GM10248 (cell line): Measurements from ENCODE around the gene NTHL1.

Source experiments
- CTCF ChIA-PET: fragments of 300-600 bp; sonication (Branson Sonifier 250); formaldehyde crosslinking; extraction: SDS; loops from one replicate; lab custom pipeline; 2021; ENCODE audit warnings: antibody characterized with exemption; lab: Yijun Ruan, JAX
- POLR2A ChIA-PET: fragments of 350-650 bp; sonication (Branson Sonifier 250); formaldehyde crosslinking; extraction: SDS; loops from one replicate; lab custom pipeline; 2020; ENCODE audit warnings: antibody characterized with exemption; lab: Yijun Ruan, JAX
- DNase-seq: peaks from one replicate; pipeline ENCODE4 v3.0.0; 2012; ENCODE audit errors: extremely low spot score
- TF ChIP-seq, protein P1 (sequence below): IDR thresholded peaks from 2 replicates; pipeline ENCODE4 v1.5.1; 2012; ENCODE audit warnings: mild to moderate bottlenecking, low read depth; ENCODE audit errors: extremely low read depth, missing control alignments, control extremely low read depth

The NTHL1 gene

DNA sequence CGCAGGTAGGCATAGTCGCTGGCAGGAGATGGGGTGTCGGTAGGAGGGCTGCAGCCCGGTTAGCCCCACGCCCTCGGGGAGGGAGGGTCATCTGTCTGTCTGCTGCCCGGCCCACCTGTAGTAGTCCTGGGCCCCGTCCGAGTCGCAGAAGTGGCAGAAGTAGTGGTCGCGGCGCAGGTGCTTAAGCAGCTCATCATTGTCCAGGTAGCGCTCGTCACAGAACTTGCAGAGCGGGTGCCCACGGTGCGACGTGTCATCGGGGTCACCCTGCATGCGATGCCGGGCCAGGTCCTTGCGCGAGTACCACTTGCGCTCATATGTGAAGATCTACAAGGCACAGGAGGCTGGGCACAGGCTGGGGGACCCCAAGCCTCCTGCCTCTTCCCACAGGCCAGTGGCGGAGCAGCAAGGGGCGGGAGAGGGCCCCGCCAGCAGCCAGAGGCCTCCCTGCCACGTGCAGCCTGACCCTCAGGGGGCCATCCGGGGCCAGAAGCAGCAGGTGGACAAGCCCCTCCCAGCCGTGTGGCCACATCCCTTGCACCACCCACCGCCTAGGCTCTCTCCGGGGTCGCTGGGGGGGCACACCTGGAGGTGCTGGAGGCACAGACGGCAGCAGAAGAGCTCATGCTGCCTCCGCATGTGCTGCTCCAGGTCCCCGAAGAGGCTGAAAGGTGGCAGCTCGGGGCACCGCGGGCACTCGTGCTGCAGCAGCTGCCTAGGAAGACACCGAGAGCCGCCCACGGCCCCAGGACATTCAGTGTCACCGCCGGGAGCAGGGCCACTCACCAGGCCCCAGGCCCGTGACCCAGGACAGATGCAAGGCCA is 45.0 kb downstream of the NTHL1 start:
- CTCF ChIA-PET: interaction anchor here (1.0 to 6.2 kb wide), 20 partner anchors 10 to 250 kb away, joined by 3 to 63 read pairs (median 8); partner anchors contain the start of genes ECI1, GFER, NOXO1 and PKD1
- TF ChIP-seq, protein P1, sequence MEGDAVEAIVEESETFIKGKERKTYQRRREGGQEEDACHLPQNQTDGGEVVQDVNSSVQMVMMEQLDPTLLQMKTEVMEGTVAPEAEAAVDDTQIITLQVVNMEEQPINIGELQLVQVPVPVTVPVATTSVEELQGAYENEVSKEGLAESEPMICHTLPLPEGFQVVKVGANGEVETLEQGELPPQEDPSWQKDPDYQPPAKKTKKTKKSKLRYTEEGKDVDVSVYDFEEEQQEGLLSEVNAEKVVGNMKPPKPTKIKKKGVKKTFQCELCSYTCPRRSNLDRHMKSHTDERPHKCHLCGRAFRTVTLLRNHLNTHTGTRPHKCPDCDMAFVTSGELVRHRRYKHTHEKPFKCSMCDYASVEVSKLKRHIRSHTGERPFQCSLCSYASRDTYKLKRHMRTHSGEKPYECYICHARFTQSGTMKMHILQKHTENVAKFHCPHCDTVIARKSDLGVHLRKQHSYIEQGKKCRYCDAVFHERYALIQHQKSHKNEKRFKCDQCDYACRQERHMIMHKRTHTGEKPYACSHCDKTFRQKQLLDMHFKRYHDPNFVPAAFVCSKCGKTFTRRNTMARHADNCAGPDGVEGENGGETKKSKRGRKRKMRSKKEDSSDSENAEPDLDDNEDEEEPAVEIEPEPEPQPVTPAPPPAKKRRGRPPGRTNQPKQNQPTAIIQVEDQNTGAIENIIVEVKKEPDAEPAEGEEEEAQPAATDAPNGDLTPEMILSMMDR: no peak
- POLR2A ChIA-PET: interaction anchor here (1.8 to 3.2 kb wide), 2 partner anchors 152 to 153 kb away, joined by 8 to 12 read pairs; partner anchors contain the start of gene TRAF7
- DNase-seq: no peak

DNA sequence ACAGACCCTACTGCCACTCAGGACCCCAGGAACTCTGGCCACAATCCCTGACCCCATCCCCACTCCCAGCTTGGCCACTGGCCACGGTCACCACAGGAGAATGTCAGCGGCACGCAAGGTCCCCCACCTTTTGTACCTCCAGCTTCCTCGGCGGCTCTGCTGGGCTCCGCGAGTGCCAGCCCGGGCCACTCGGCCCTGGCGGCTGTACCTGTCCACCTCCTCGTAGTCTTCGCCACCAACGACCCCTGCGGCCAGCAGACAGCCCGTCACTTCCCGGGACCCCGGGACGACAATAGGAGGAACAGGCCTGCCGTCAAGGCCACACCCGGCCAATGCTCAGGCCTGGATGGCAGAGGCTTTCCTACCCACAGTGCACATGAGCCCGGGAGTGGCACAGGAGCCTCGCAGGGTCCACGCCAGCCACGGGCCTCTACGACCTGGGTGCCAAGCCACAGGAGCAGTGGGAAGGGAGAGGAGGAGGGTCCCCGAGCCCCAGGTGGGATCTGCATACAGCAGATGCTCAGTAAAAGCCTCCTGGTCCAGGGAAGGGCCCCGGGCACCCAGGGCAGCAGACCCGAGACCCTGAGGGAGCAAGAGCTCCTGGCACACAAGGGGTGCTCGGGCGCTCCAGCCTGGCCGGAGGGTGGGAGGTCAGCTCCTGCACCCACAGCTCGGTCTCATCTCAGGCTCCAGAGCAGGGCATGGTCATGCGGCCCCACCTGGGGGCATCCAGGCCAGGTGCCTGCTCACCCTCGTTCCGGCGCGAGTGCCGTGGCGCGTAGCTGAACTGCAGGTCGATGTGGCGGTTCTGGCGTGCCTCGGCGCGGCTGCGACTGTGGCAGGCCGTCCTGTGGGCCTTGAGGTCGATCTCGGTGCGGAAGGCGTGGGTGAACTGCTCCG is 45.9 kb downstream of the NTHL1 start:
- ChIA-PET POLR2A (interaction anchor here (3.2 kb wide), 1 partner anchor 153 kb away, joined by 8 read pairs; the partner anchor contains the start of gene TRAF7), CTCF (interaction anchor here (1.3 to 6.2 kb wide), 7 partner anchors 9 to 151 kb away, joined by 3 to 63 read pairs (median 18); partner anchors contain the start of genes SYNGR3 and TRAF7)
- DNase-seq: no peak
- TF ChIP-seq, protein P1: no peak

DNA sequence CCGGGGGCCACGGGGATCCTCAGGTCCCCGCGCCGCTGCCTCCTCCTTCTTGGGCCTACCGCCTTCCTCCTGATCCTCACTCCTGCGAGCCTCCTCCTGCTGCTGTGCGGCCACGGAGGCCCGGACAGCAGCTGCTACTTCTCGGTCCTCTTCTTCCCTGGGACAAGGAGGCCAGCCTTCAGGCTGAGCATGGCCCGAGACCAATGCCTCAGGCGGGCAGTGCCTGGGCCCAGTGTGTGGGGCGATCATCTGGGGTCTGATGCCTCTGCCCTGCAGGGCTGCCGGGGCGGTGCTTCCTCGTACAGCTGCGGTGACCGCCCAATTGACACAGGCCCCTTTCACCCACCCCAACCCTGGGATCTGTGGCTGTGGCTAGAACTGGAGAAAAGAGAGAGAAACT is 46.6 kb downstream of the NTHL1 start:
- POLR2A ChIA-PET: interaction anchor here (3.2 kb wide), 1 partner anchor 154 kb away, joined by 8 read pairs; the partner anchor contains the start of gene TRAF7
- no peak for DNase-seq
- TF ChIP-seq, protein P1: no peak
- CTCF ChIA-PET: interaction anchor here (1.3 to 6.2 kb wide), 3 partner anchors 8 to 140 kb away, joined by 3 to 63 read pairs (median 55); partner anchors contain the start of gene SYNGR3

DNA sequence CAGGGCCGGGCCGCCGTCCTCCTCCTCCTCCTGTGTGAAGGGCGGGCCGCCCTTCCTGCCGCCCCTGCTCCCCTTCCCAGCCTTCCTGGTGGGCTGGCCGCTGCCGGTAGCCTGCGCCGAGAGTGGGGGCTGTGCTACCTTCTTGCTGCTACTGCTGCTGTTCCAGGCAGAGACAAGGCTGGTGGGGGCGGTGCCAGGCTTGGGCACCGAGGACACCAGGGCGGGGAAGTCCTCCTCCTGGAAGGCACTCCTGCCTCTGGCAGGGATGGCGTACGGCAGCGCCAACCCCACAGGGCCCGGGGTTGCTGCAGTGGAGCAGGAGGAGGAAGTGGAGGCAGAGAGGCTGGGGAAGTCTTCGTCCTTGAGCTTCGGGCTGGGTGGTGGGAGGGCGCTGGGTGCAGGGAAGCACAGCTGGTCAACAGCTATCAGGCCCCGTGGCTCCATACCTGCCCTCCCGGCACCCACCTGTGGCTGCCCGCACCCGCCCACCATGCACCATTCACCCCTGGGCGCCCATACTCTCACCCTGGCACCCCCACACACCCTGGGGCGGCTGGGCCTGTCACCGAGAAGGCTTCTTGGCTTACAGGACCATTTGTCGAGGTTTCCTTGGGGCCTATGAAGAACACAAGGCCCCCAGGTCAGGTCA is 47.6 kb downstream of the NTHL1 start:
- CTCF ChIA-PET: interaction anchor here (6.2 kb wide), 1 partner anchor 7 kb away, joined by 63 read pairs; the partner anchor contains the start of gene SYNGR3
- no peak for DNase-seq
- POLR2A ChIA-PET: interaction anchor here (3.2 kb wide), 1 partner anchor 155 kb away, joined by 8 read pairs; the partner anchor contains the start of gene TRAF7
- TF ChIP-seq, protein P1: no peak

DNA sequence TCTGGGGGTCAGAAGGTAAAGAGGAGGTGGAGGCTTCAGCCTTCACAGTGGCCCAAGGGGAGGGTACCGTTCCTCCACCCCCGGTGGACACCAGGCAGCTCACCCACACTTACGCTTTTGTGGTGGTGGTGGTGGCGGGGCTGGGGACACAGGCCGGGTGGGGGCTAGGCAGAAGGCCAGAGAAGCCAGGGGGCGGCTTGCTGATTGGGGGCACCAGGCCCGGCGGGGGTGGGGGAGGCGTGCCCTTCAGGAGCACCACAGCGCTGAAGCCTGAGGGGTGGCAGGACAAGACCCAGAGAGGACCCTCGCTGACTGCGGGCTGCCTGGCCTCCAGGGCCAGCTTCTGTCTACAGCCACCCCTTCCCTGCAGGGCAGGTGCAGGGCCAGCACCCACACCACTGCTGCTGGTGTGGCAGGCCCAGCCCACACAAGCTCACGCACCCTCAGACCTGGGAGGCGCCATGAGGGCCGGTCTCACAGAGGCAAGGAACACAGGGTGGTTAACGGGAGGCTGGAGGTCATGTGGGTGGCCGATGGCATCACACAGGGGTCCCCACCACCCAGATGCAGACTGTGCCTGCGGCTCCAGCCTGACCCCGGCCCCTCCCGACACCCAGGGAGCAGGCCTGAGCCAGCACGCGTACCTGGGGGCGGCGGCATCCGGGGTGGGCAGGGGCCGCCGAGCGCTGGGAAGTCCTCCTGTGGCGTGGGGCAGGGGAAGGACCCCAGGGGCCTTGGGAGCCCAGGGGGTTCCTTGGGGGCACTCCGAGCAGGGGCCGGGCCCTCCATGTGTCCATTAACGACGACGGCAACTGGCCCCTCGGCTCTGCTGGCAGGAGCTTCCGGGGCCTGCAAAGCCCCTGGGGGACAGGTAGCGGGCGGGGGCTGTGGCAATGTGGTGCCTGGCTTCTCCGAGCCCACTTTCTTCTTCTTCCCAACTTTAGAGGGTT is 48.5 kb downstream of the NTHL1 start:
- POLR2A ChIA-PET: interaction anchor here (0.6 to 3.2 kb wide), 2 partner anchors 12 to 156 kb away, joined by 5 to 8 read pairs; partner anchors contain the start of gene TRAF7
- DNase-seq: no peak
- CTCF ChIA-PET: interaction anchor here (2.3 kb wide), 1 partner anchor 142 kb away, joined by 10 read pairs; no protein-coding TSS in a partner anchor
- TF ChIP-seq, protein P1: no peak
